GM12878 (cell line): Measurements from ENCODE around the gene RPL7A.

Experiments
- ATF2 ChIP-seq: IDR thresholded peaks from 2 replicates; pipeline ENCODE4 v1.6.1; 2012; ENCODE audit warnings: low read length, inconsistent platforms
- CEBPB ChIP-seq, 2 experiments: fragments of 150-350 bp in 1 of 2; IDR thresholded peaks; 2 replicates each; pipeline ENCODE4 v1.6.1; 2012 to 2014; ENCODE audit warnings: low read depth in 2 of 2, low read length in 2 of 2, borderline replicate concordance in 1 of 2, inconsistent platforms in 1 of 2
- E2F8 ChIP-seq: fragments of 450-650 bp; IDR thresholded peaks from 2 replicates; pipeline ENCODE4 v1.6.1; 2018; ENCODE audit warnings: mild to moderate bottlenecking, low read depth, moderate library complexity; ENCODE audit not compliant: partially characterized antibody
- E4F1 ChIP-seq: fragments of 450-650 bp; IDR thresholded peaks from 2 replicates; pipeline ENCODE4 v1.6.1; 2018; ENCODE audit warnings: borderline replicate concordance, mild to moderate bottlenecking; ENCODE audit not compliant: partially characterized antibody
- EP300 ChIP-seq, 2 experiments: fragments of 150-350 bp in 1 of 2; IDR thresholded peaks; 2 replicates each; pipeline ENCODE4 v1.6.1; 2011 to 2012; ENCODE audit warnings: low read depth in 2 of 2, low read length in 2 of 2, borderline replicate concordance in 1 of 2, improper control_type of control experiment in 1 of 2, inconsistent platforms in 1 of 2; ENCODE audit not compliant: control insufficient read depth in 1 of 2
- ETV6 ChIP-seq, 2 experiments: fragments of 450-650 bp in 1 of 2; IDR thresholded peaks in 1 of 2; conservative IDR thresholded peaks in 1 of 2; 2 replicates each; pipeline ENCODE4 v1.6.1; 2014; ENCODE audit warnings: antibody characterized with exemption in 1 of 2, borderline replicate concordance in 1 of 2, low read depth in 1 of 2, mild to moderate bottlenecking in 1 of 2, moderate library complexity in 1 of 2
- POLR2A ChIP-seq: IDR thresholded peaks from 2 replicates; pipeline ENCODE4 v1.6.1; 2011; ENCODE audit warnings: low read depth, mild to moderate bottlenecking, low read length
- POLR2AphosphoS5 ChIP-seq: IDR thresholded peaks from 2 replicates; pipeline ENCODE4 v1.6.1; 2011; ENCODE audit warnings: mild to moderate bottlenecking, low read length, inconsistent platforms
- SMAD1 ChIP-seq: fragments of 450-650 bp; IDR thresholded peaks from 2 replicates; pipeline ENCODE4 v1.6.1; 2018; ENCODE audit warnings: mild to moderate bottlenecking, low read depth; ENCODE audit not compliant: partially characterized antibody
- TF ChIP-seq, protein P1 (sequence below), 3 experiments: IDR thresholded peaks in 2 of 3; conservative IDR thresholded peaks in 1 of 3; 2 replicates each; pipeline ENCODE4 v1.5.1; 2011; ENCODE audit warnings: low read depth in 3 of 3, low read length in 3 of 3, mild to moderate bottlenecking in 3 of 3, control low read depth in 2 of 3, moderate library complexity in 2 of 3, inconsistent platforms in 1 of 3, mixed read lengths in 1 of 3; ENCODE audit not compliant: control insufficient read depth in 2 of 3, insufficient read depth in 1 of 3; ENCODE audit errors: extremely low read depth in 1 of 3

DNA sequence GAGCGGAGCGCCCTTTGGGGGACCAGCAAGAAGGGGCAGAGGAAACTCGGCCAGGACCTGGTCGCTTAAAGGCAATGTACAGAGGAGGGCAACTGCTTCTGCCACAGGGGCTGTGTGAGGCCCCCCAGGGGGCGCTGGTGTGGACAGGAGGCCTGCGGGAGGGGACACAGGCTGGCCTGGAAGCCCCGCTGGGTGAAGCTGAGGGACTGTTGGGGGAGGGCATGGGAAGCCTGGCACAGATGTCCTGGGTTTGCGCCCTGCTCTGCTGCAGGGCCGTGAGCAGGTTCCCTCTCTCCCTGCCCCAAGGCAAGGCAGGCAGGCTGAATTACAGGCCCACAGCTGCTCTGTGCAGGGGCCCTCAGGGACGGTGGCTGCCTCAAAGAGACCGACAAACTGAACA is 5.4 kb upstream of the RPL7A start:
- TF ChIP-seq POLR2AphosphoS5: no peak
- TF ChIP-seq, protein P1, sequence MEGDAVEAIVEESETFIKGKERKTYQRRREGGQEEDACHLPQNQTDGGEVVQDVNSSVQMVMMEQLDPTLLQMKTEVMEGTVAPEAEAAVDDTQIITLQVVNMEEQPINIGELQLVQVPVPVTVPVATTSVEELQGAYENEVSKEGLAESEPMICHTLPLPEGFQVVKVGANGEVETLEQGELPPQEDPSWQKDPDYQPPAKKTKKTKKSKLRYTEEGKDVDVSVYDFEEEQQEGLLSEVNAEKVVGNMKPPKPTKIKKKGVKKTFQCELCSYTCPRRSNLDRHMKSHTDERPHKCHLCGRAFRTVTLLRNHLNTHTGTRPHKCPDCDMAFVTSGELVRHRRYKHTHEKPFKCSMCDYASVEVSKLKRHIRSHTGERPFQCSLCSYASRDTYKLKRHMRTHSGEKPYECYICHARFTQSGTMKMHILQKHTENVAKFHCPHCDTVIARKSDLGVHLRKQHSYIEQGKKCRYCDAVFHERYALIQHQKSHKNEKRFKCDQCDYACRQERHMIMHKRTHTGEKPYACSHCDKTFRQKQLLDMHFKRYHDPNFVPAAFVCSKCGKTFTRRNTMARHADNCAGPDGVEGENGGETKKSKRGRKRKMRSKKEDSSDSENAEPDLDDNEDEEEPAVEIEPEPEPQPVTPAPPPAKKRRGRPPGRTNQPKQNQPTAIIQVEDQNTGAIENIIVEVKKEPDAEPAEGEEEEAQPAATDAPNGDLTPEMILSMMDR (IDR thresholded peaks at IDR 0.05 in 2 of 3, conservative IDR thresholded peaks at IDR 0.05 in 1 of 3; ENCODE audit: control insufficient read depth in 2 of 3, extremely low read depth in 1 of 3, insufficient read depth in 1 of 3, low read depth in 3 of 3, low read length in 3 of 3): peak in 2 of 3 experiments; percentile 5 to 36; a peak in 1 of 6 replicates
- TF ChIP-seq ATF2: no peak
- no peak for TF ChIP-seq SMAD1
- TF ChIP-seq CEBPB (IDR thresholded peaks at IDR 0.05; ENCODE audit: borderline replicate concordance in 1 of 2, low read depth in 2 of 2, low read length in 2 of 2): no peak
- no peak for TF ChIP-seq EP300 (IDR thresholded peaks at IDR 0.05; ENCODE audit: borderline replicate concordance in 1 of 2, control insufficient read depth in 1 of 2, low read depth in 2 of 2, low read length in 2 of 2)
- no peak for TF ChIP-seq E4F1
- no peak for TF ChIP-seq POLR2A
- no peak for TF ChIP-seq ETV6 (conservative IDR thresholded peaks at IDR 0.05 in 1 of 2, IDR thresholded peaks at IDR 0.05 in 1 of 2; ENCODE audit: borderline replicate concordance in 1 of 2, low read depth in 1 of 2)
- no peak for TF ChIP-seq E2F8
